Measurements from ENCODE around the gene PLXND1. TPM values are rescaled to one million over a fixed set of nuclear protein-coding genes. Genes with fewer than 3 reads are reported as not detected.
A peak's percentile ranks its signal among the peaks of the same experiment; 100 is the strongest.

The PLXND1 gene
- total RNA-seq, 2 donors from 2014 or later = 207 to 246 TPM

- ATAC-seq (ENCODE audit: insufficient number of reproducible peaks, low FRiP score, low read depth) (no peak), DNase-seq (ENCODE audit: low spot score) (no peak)
- Histone ChIP-seq H3K36me3 (no peaks in the 10 kb centered on the region), H3K27me3 (replicated peaks; ENCODE audit: insufficient read depth) (no peaks in the 10 kb centered on the region), H3K9me3 (no peaks in the 10 kb centered on the region), H3K4me1 (ENCODE audit: control insufficient read depth in 1 of 2, low read depth in 2 of 2) (peaks cover 34 to 58% of the 10 kb centered on the region in 2 donors), H3K4me3 (no peak overlapping the region), H3K27ac (peak overlapping the region; percentile 98)
- no peak for TF ChIP-seq CTCF (IDR thresholded peaks at IDR 0.05)
Measured at GRCh38 chr3:129622933-129623332, 16.5 kb upstream of the PLXND1 start.

GRCh38 chr3:129622226-129622874 is 15.9 kb upstream of the PLXND1 start:
- no peak for TF ChIP-seq CTCF (IDR thresholded peaks at IDR 0.05)
- H3K36me3 ChIP-seq = no peaks in the 10 kb centered on the region
- DNase-seq (ENCODE audit: low spot score) (no peak), ATAC-seq (ENCODE audit: insufficient number of reproducible peaks, low FRiP score, low read depth) (no peak)
- H3K27me3 ChIP-seq (replicated peaks; ENCODE audit: insufficient read depth) = no peaks in the 10 kb centered on the region
- peaks cover 35 to 52% of the 10 kb centered on the region in 2 donors for H3K4me1 ChIP-seq (ENCODE audit: control insufficient read depth in 1 of 2, low read depth in 2 of 2)
- peak overlapping the region in 1 of 2 donors; percentile 98 for H3K27ac ChIP-seq
- no peaks in the 10 kb centered on the region for H3K9me3 ChIP-seq
- H3K4me3 ChIP-seq = no peak overlapping the region

GRCh38 chr3:129621626-129622225 is 15.2 kb upstream of the PLXND1 start:
- Histone ChIP-seq H3K27ac (no peak overlapping the region), H3K4me1 (ENCODE audit: control insufficient read depth in 1 of 2, low read depth in 2 of 2) (peaks cover 39 to 46% of the 10 kb centered on the region in 2 donors), H3K27me3 (replicated peaks; ENCODE audit: insufficient read depth) (no peaks in the 10 kb centered on the region), H3K9me3 (no peaks in the 10 kb centered on the region), H3K36me3 (no peaks in the 10 kb centered on the region), H3K4me3 (no peak overlapping the region)
- TF ChIP-seq CTCF (IDR thresholded peaks at IDR 0.05) = no peak
- DNase-seq (ENCODE audit: low spot score) (no peak), ATAC-seq (ENCODE audit: insufficient number of reproducible peaks, low FRiP score, low read depth) (no peak)

- Histone ChIP-seq H3K4me1 (ENCODE audit: control insufficient read depth in 1 of 2, low read depth in 2 of 2) (peaks cover 42 to 45% of the 10 kb centered on the region in 2 donors), H3K27ac (no peak overlapping the region), H3K4me3 (no peak overlapping the region), H3K36me3 (no peaks in the 10 kb centered on the region), H3K9me3 (no peaks in the 10 kb centered on the region), H3K27me3 (replicated peaks; ENCODE audit: insufficient read depth) (no peaks in the 10 kb centered on the region)
- TF ChIP-seq CTCF (IDR thresholded peaks at IDR 0.05) = no peak
- no peak for ATAC-seq (ENCODE audit: insufficient number of reproducible peaks, low FRiP score, low read depth)
- no peak for DNase-seq (ENCODE audit: low spot score)
Measured at GRCh38 chr3:129620828-129621559, 14.5 kb upstream of the PLXND1 start.

DNA sequence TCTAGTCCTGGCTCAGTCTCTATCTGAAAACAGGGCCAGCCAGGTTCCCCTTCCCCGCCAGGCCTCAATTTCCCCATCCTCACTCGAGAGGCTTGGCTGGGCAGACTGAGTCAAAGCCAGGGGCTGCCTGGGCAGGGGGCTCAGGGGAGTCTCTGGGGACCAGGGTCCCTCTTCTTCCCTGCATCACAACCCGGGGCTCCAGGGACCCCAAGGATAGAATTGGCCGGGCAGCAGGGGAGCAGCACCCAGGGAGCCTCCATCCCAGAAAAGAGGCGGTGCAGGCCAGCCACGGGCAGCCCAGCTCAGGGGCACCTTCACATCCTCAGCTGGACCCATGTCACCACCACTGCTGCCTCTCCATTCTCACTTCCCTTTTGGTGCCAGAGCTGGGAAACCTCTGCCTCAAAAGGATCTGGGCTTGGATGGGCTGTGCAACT is 13.3 kb upstream of the PLXND1 start:
- Histone ChIP-seq H3K4me1 (ENCODE audit: control insufficient read depth in 1 of 2, low read depth in 2 of 2) (peaks cover 44 to 45% of the 10 kb centered on the region in 2 donors), H3K27ac (no peak overlapping the region), H3K27me3 (replicated peaks; ENCODE audit: insufficient read depth) (no peaks in the 10 kb centered on the region), H3K4me3 (no peak overlapping the region), H3K36me3 (no peaks in the 10 kb centered on the region), H3K9me3 (no peaks in the 10 kb centered on the region)
- no peak for TF ChIP-seq CTCF (IDR thresholded peaks at IDR 0.05)
- DNase-seq (ENCODE audit: low spot score) (no peak), ATAC-seq (ENCODE audit: insufficient number of reproducible peaks, low FRiP score, low read depth) (no peak)

Data from thoracic aorta (tissue), 2 donors.